Esophagus muscularis mucosa (tissue), 3 donors: ENCODE measurements around the gene ANK3.

Source experiments
- POLR2A ChIP-seq: fragments of 450-650 bp; IDR thresholded peaks from one replicate; pipeline ENCODE4 v1.6.1; 2017; ENCODE audit warnings: antibody characterized with exemption, moderate library complexity, mild to moderate bottlenecking, low read depth
- POLR2AphosphoS5 ChIP-seq, 2 donors: sonication (generic); formaldehyde crosslinking; IDR thresholded peaks; one replicate each; pipeline ENCODE4 v1.6.1; 2017; ENCODE audit warnings: antibody characterized with exemption in 2 of 2
- TF ChIP-seq, protein P1 (sequence below), 3 experiments: fragments of 200-600 bp in 2 of 3; fragments of 450-650 bp in 1 of 3; sonication (generic) in 2 of 3; IDR thresholded peaks; one replicate each; pipeline ENCODE4 v1.5.1; 2017 to 2019; ENCODE audit warnings: antibody characterized with exemption in 3 of 3, mild to moderate bottlenecking in 2 of 3, moderate library complexity in 1 of 3

DNA sequence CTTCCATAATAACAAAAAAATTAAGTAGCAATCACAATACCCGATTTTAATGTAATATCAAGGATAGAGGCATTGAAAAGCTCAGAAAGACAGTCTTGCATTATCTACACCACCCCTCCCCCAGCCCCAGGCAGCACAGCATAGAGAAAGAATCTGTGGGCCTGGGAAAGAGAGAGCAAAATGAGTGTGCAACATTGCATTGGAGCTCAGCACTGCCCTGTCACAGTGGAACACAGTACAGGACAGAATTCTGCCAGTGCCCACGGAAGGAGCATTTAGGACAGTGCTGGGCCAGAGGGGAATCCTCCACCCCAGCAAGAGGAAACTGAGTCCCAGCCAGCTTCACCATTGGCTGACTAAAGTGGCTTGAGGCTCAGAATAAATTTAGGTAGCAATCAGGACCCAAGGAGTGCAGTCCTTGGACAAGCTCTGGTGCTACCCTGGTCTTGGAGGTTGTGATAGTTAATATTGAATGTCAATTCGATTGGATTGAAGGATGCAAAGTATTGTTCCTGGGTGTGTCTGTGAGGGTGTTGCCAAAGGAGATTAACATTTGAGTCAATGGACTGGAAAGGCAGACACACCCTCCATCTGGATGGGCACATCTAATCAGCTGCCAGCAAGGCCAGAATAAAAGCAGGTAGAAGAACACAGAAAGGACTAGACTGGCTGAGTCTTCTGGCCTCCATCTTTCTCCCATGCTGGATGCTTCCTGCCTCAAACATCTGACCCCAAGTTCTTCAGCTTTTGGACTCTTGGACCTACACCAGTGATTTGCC is 234.4 kb downstream of the ANK3 start:
- TF ChIP-seq POLR2A = no peak
- TF ChIP-seq POLR2AphosphoS5 (IDR thresholded peaks at IDR 0.05) = no peak
- TF ChIP-seq, protein P1, sequence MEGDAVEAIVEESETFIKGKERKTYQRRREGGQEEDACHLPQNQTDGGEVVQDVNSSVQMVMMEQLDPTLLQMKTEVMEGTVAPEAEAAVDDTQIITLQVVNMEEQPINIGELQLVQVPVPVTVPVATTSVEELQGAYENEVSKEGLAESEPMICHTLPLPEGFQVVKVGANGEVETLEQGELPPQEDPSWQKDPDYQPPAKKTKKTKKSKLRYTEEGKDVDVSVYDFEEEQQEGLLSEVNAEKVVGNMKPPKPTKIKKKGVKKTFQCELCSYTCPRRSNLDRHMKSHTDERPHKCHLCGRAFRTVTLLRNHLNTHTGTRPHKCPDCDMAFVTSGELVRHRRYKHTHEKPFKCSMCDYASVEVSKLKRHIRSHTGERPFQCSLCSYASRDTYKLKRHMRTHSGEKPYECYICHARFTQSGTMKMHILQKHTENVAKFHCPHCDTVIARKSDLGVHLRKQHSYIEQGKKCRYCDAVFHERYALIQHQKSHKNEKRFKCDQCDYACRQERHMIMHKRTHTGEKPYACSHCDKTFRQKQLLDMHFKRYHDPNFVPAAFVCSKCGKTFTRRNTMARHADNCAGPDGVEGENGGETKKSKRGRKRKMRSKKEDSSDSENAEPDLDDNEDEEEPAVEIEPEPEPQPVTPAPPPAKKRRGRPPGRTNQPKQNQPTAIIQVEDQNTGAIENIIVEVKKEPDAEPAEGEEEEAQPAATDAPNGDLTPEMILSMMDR (IDR thresholded peaks at IDR 0.05) = no peak
